Gastroesophageal sphincter (tissue), 3 donors: ENCODE measurements around the gene GOLGA8N.
"Not testable (repeated sequence)": the region's sequence is repeated elsewhere in the genome, so short reads cannot be mapped to it uniquely, and the experiment has no call there.

Experiments
- EP300 ChIP-seq: sonication (generic); formaldehyde crosslinking; IDR thresholded peaks from one replicate; pipeline ENCODE4 v1.6.1; 2017; ENCODE audit warnings: antibody characterized with exemption, mild to moderate bottlenecking
- POLR2A ChIP-seq, 2 donors: fragments of 450-650 bp; IDR thresholded peaks; one replicate each; pipeline ENCODE4 v1.6.1; 2017; ENCODE audit warnings: antibody characterized with exemption in 2 of 2, mild to moderate bottlenecking in 2 of 2, moderate library complexity in 1 of 2
- POLR2AphosphoS5 ChIP-seq: sonication (generic); formaldehyde crosslinking; IDR thresholded peaks from one replicate; pipeline ENCODE4 v1.6.1; 2017; ENCODE audit warnings: antibody characterized with exemption
- TF ChIP-seq, protein P1 (sequence below), 4 experiments: fragments of 200-600 bp in 2 of 4; fragments of 450-650 bp in 2 of 4; sonication (generic) in 1 of 4; IDR thresholded peaks; one replicate each; pipeline ENCODE4 v1.5.1; 2017 to 2019; ENCODE audit warnings: antibody characterized with exemption in 4 of 4, mild to moderate bottlenecking in 2 of 4, moderate library complexity in 2 of 4

- not testable (repeated sequence) for TF ChIP-seq EP300; POLR2A (IDR thresholded peaks at IDR 0.05); POLR2AphosphoS5
- TF ChIP-seq, protein P1, sequence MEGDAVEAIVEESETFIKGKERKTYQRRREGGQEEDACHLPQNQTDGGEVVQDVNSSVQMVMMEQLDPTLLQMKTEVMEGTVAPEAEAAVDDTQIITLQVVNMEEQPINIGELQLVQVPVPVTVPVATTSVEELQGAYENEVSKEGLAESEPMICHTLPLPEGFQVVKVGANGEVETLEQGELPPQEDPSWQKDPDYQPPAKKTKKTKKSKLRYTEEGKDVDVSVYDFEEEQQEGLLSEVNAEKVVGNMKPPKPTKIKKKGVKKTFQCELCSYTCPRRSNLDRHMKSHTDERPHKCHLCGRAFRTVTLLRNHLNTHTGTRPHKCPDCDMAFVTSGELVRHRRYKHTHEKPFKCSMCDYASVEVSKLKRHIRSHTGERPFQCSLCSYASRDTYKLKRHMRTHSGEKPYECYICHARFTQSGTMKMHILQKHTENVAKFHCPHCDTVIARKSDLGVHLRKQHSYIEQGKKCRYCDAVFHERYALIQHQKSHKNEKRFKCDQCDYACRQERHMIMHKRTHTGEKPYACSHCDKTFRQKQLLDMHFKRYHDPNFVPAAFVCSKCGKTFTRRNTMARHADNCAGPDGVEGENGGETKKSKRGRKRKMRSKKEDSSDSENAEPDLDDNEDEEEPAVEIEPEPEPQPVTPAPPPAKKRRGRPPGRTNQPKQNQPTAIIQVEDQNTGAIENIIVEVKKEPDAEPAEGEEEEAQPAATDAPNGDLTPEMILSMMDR (IDR thresholded peaks at IDR 0.05) = not testable (repeated sequence)
These were observed 22.7 kb downstream of the GOLGA8N start for GRCh38 chr15:32615871-32616426.
